ENCODE results near the gene TTBK1.

GRCh38 chr6:43199912-43200311, 43.4 kb upstream of the TTBK1 start:
- no peak for TF ChIP-seq CTCF (IDR thresholded peaks at IDR 0.05)
- TF ChIP-seq EP300 (IDR thresholded peaks at IDR 0.05) = no peak
- no peak for TF ChIP-seq POLR2A (IDR thresholded peaks at IDR 0.05)
- TF ChIP-seq POLR2AphosphoS5 (IDR thresholded peaks at IDR 0.05) = no peak
